Endothelial cell of umbilical vein (primary cell): ENCODE data around the gene BRWD1.

Source experiments
- EZH2 ChIP-seq: IDR thresholded peaks from 2 replicates; pipeline ENCODE4 v1.6.1; 2012; ENCODE audit warnings: borderline replicate concordance, low read depth, mild to moderate bottlenecking, moderate library complexity, low read length, inconsistent platforms; ENCODE audit not compliant: severe bottlenecking
- JUN ChIP-seq: IDR thresholded peaks from 2 replicates; pipeline ENCODE4 v1.6.1; 2011; ENCODE audit warnings: borderline replicate concordance, low read depth; ENCODE audit not compliant: insufficient read length, insufficient read depth
- MYC ChIP-seq: IDR thresholded peaks from one replicate; pipeline ENCODE4 v1.6.1; 2011; ENCODE audit warnings: mild to moderate bottlenecking, low read depth, low read length
- POLR2A ChIP-seq: IDR thresholded peaks from 2 replicates; pipeline ENCODE4 v1.6.1; 2012; ENCODE audit warnings: low read depth, mild to moderate bottlenecking, control low read depth, low read length
- POLR2AphosphoS5 ChIP-seq: IDR thresholded peaks from 2 replicates; pipeline ENCODE4 v1.6.1; 2012; ENCODE audit warnings: low read depth, mild to moderate bottlenecking, control low read depth, low read length, moderate library complexity; ENCODE audit not compliant: insufficient read depth
- TF ChIP-seq, protein P1 (sequence below), 2 donors: IDR thresholded peaks; 1 replicate in 1 of 2; 2 replicates in 1 of 2; pipeline ENCODE4 v1.5.1; 2011; ENCODE audit warnings: low read length in 2 of 2, mild to moderate bottlenecking in 2 of 2, moderate library complexity in 2 of 2, control low read depth in 1 of 2, inconsistent platforms in 1 of 2, low read depth in 1 of 2; ENCODE audit not compliant: insufficient read depth in 1 of 2; ENCODE audit errors: extremely low read depth in 1 of 2

DNA sequence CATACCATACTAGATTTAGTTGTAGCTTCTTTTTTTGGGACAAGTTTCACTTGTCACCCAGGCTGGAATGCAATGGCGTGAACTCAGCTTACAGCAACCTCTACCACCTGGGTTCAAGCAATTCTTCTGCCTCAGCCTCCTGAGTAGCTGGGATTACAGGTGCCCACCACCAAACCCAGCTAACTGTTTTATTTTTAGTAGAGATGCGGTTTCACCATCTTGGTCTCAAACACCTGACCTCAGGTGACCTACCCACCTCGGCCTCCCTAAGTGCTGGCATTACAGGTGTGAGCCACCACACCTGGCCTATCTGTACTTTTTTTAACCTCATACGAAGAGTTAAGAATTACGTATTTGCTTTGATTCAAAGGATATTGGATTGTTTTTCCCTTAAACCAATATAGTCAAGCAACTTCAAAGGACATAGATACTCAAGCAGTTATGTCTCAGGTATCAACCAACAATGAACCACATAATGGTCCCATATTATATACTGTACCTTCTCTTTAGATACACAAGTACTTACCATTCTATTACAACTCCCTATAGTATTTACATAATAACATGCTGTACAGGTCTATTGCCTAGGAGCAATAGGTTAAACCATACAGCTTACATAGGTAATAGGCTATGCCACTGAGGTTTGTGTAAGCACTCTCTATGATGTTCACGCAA, 28.0 kb upstream of the BRWD1 start:
- TF ChIP-seq, protein P1, sequence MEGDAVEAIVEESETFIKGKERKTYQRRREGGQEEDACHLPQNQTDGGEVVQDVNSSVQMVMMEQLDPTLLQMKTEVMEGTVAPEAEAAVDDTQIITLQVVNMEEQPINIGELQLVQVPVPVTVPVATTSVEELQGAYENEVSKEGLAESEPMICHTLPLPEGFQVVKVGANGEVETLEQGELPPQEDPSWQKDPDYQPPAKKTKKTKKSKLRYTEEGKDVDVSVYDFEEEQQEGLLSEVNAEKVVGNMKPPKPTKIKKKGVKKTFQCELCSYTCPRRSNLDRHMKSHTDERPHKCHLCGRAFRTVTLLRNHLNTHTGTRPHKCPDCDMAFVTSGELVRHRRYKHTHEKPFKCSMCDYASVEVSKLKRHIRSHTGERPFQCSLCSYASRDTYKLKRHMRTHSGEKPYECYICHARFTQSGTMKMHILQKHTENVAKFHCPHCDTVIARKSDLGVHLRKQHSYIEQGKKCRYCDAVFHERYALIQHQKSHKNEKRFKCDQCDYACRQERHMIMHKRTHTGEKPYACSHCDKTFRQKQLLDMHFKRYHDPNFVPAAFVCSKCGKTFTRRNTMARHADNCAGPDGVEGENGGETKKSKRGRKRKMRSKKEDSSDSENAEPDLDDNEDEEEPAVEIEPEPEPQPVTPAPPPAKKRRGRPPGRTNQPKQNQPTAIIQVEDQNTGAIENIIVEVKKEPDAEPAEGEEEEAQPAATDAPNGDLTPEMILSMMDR (IDR thresholded peaks at IDR 0.05; ENCODE audit: extremely low read depth in 1 of 2, insufficient read depth in 1 of 2, low read depth in 1 of 2, low read length in 2 of 2): no peak
- TF ChIP-seq EZH2: no peak
- TF ChIP-seq POLR2AphosphoS5: no peak
- no peak for TF ChIP-seq MYC
- TF ChIP-seq POLR2A: no peak
- no peak for TF ChIP-seq JUN
